Measurements from ENCODE around the gene CTIF. TPM values are rescaled to one million over a fixed set of nuclear protein-coding genes. Genes with fewer than 3 reads are reported as not detected.
A peak's percentile ranks its signal among the peaks of the same experiment; 100 is the strongest.

CTIF gene
- total RNA-seq, 1 experiment from 2014 or later, result 3.7 TPM

DNA sequence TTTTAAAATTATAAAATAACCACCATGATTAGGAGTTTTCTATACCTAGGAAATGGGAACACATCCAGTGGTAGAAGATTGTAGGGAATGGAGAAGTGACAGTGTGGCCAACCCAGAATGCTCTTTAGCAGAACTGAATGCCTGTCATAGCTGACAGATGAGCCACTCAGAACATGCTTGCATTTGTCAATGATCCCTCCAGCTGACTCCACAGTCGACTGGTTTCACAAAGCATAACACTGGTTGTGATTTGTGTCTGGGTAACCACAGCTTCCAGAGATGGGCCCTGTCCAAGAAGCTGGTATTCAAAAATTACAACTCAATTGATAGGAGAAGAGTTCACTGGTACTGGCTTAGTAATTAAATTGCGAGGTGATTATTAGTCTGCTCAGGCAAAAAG is 9.0 kb upstream of the CTIF start:
- in situ Hi-C loops (cut with HindIII; ENCODE audit: low pct_unique_long_range_greater_than_20kb, low sequenced_read_pairs), result no loop called here
- DNase-seq (ENCODE audit: low read depth, low spot score), result no peak

DNA sequence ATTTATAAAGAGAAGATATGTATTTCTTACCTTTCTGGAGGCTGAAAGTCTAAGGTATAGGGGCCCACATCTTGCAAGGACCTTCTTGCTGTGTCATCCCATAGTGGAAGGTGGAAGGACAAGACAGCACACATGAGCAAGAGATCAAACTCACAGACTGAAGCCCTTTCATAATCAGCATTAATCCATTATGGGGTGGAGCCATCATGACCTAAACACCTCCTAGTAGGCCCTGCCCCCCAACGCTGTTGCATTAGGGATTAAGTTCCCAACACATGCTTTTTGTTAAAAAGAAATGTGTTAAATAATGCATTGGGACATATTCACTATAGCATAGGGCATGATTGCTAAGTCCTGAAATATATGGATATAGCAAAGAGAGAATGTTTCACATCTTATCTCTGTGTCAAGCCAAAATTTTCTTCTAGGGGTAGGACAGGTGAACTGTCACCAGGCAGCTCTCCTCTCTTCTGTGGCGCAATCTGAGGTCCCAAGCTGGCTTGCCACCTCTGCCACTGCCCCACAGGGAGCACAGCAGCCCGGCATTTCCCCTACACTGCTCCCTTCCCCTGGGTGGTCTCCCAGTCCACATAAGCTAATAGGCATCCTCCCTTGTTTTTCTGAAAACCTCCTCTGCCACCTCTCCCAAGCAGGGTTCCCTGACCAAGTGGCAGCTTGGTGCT is 8.3 kb upstream of the CTIF start:
- in situ Hi-C loops (cut with HindIII; ENCODE audit: low pct_unique_long_range_greater_than_20kb, low sequenced_read_pairs), result no loop called here
- no peak for DNase-seq (ENCODE audit: low read depth, low spot score)

DNA sequence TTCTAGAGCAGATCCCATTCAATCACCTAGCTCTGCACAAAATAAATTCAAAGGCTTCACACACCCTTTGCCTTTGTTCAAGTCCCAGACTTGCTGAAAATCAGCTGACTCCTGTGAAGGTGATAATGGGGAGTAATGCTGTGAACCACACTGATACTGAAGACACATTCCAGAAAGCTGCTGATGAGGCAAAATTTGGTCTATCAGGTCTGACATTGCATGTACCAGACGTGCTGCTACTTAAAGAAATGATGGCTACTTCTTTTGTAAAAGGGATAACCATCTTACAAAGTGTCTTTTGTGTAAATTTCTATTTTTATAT is 7.8 kb upstream of the CTIF start:
- DNase-seq (ENCODE audit: low read depth, low spot score), result no peak
- in situ Hi-C loops (cut with HindIII; ENCODE audit: low pct_unique_long_range_greater_than_20kb, low sequenced_read_pairs), result no loop called here

DNA sequence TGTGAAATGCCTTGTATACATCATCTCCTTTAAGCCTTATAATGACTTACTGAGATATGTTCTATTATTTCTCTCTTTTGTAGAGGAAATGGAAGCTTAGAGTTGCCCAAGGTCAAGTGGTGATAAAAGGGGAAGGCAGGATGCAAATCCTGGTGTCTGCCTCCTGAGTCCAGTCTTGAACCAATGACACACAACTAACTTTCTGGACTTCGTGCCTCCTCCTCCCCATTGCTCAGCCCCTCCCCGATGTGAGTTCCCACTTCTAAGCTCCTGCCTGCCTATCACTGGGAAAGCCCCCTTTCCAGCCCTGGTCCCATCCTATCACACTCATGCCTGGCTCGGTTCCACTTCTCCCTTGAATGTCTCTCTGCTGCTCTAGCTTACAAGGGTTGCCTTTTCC is 6.9 kb upstream of the CTIF start:
- DNase-seq (ENCODE audit: low read depth, low spot score), result no peak
- in situ Hi-C loops (cut with HindIII; ENCODE audit: low pct_unique_long_range_greater_than_20kb, low sequenced_read_pairs), result no loop called here

DNA sequence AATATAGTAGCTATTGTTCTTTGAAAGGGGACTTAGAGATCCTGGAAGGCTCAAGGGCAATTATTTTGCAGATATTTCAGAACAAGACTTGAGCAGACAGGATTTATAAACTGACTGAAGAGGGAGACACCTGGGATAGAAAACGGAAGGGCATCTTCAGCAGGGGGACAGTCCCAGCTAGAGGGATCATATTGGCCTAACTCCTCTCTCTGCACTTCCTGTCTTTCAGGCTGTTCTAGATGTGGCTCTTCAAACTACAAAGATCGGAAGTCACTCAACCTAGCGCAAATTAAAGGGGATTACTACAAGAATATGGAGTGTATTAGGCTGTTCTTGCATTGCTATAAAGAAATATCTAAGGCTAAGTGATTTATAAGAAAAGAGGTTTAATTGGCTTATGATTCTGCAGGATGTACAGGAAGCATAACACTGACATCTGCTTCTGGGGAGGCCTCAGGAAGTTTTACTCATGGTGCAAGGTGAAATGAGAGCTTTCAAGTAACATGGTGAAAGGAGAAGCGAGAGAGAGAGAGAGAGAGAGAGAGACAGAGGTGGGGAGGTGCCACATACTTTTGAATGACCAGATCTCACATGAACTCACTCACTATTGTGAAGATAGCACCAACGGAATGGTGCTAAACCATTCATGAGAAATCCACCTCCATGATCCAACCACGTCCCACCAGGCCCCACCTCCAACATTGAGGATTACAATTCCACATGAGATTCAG is 5.3 kb upstream of the CTIF start:
- in situ Hi-C loops (cut with HindIII; ENCODE audit: low pct_unique_long_range_greater_than_20kb, low sequenced_read_pairs), result no loop called here
- DNase-seq (ENCODE audit: low read depth, low spot score), result no peak

DNA sequence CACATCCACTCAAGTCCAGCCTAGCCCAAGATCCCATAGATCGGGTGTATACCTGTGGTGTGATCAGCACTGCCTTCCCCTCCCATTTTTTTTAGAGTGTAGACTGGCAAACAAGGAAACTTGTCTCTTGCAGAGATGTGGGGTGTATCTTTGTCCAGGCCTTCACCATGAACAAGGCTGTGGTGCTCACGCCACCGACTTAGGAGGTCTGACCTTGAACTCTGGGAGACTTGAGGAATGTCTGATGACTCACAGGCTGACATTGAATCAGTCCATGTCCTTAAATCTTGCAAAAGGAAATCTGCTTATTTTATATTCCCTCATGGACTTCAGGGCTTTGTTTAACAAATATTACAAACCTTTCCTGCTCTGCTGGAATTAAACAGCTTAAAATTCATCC is 4.5 kb upstream of the CTIF start:
- in situ Hi-C loops (cut with HindIII; ENCODE audit: low pct_unique_long_range_greater_than_20kb, low sequenced_read_pairs), result no loop called here
- no peak for DNase-seq (ENCODE audit: low read depth, low spot score)

DNA sequence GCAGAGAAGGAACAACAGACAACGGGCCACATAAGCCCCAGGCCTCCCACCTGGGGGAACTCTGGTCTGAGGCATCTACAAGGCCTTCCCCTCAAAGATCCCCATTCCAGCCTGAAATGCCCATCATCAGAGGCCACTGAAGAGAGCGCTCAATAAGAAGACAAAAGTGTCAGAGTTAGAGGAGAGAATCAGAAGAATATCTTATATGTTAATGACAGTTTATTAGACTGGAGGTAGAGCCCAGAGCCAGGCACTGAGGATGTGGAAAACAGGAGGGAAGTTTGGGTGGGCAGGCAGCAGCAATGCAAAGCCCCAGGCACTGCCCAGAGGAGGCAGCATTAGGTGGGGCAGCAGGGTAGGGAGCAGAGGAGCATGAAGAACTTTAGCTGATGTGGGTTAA is 2.9 kb upstream of the CTIF start:
- no peak for DNase-seq (ENCODE audit: low read depth, low spot score)
- in situ Hi-C loops (cut with HindIII; ENCODE audit: low pct_unique_long_range_greater_than_20kb, low sequenced_read_pairs), result no loop called here

DNA sequence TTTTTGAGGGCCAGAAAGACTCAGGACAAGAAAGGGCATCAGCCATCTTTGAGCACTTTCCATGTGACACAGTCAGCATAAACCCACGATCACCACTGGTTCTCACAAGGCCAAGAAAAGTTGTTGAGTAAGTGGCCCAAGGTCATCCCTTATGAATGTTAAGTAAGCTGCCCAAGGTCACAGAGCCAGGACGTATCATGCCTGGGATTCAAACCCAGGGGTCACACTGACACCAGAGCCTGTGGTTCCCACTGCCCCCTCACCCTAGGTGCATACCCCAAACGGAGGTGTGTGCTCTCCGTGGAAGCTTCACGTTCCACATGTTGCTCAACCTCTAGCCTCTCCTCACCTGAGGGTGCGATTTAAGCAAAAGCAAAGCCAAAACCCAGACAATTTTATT is 2.3 kb upstream of the CTIF start:
- no peak for DNase-seq (ENCODE audit: low read depth, low spot score)
- in situ Hi-C loops (cut with HindIII; ENCODE audit: low pct_unique_long_range_greater_than_20kb, low sequenced_read_pairs), result no loop called here

DNA sequence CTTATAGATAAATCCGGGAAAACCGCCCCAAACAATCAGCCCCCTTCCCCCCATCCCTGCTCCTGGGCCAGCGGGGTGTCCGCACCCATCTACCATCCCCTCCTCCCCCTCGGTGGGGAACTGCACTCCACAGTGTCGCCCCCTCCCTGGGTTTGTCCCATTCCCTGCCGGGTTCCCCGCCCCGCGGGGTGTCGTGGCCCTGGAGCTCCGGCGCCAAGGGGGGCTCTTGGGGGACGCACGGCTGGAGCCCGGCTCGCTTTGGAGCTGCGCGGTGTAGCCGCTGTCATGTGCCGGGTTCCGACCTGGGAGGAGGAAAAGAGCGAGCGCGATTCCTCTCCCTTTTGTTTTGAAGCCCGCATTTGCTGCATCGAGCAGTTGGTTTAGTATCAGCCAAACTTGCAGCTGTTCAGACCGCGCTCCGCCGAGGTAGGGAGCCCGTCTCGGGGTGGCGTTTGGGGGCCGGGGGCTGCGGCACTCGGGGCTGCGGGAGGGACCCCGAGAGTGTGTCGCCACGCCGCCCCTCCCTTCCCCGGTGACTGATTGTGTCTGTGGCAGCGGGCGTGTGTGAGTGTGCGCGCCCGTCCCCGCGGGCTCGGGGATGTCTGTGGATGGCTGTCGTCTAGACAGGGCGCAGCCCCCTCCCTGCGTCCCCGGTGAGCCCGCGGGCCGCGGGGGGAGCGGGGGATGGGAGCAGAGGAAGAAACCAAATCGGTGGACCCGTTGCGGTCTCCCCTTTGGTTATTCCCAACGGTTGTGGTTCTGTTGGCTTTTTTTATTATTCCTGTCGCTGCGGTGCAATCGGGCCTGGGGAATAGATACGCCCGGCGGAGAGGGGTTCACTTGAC is 797 bp downstream of the CTIF start:
- in situ Hi-C loops (cut with HindIII; ENCODE audit: low pct_unique_long_range_greater_than_20kb, low sequenced_read_pairs), result no loop called here
- DNase-seq (ENCODE audit: low read depth, low spot score), result peak; percentile 6

DNA sequence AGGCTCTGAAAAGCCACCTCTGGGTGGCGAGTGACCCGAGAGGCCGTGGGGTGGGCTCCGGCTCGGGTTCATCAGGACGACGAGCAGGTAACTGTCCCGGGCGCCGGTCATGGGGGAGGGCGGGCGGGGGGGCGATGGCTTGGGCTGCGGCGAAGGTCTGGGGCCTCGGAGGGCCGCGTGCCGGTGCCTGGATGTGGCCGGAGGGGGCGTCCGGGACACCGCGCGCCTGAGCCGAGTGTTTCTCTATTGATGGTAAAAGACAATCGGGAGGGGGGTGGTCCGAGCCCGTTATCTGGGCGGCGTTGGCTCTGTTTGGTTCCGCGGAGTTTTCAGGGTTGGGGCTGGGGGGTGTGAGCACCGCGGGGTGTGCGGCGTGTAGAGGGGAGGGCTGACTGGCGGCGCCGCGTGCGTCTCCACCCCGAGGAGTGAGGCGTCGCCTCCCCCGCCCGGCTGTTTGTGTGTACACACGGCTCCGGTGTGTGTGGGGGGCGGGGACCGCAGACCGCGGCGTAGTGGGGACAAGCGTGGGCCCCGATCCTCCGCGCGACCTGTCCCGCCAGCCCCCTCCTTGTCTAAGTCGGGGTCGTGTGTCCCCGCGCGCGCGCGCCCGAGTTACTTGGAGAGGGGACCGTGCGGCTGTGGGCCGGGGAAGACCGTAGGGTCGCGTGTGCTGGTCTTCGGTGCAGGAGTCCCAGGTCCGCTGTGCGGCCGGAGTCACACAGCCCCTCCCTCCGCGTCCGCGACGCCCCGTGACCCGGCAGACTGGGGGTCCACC is 1.6 kb downstream of the CTIF start:
- peak; percentile 22 for DNase-seq (ENCODE audit: low read depth, low spot score)
- in situ Hi-C loops (cut with HindIII; ENCODE audit: low pct_unique_long_range_greater_than_20kb, low sequenced_read_pairs), result no loop called here

DNA sequence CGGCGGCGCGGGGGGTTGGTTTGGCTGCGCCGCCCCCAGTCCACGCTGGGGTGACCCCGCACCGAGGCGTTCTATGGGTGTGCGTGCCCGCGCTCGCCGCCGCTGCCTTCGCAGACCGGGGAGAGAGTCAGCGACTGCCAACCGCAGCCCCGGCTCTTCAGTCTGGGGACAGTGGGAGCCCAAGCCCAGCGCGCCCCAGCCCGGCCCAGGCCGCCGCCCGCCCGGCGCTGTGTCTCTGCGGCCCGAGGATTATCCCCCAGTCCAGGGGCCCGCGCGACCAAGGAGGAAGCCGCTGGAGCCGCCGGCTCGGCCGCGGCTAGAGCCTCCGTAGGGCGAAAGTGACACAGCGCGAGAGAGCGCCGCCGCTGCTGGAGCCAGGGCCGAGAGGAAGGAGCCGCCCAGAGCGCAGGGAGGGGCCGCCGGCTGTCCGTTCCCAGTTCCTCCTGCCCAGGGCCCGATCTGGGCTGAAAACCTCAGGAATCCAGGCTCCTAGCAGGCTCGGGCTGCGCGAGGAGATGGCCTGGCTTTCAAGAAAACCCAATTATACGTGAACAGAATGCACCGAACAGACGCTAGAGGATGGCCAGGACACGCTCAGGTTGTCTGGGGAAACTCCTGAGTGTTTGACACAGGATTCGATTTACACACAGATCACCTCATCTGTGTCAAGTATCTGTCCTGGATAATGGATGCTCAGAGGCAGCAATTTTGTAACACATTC is 2.4 kb downstream of the CTIF start:
- in situ Hi-C loops (cut with HindIII; ENCODE audit: low pct_unique_long_range_greater_than_20kb, low sequenced_read_pairs), result no loop called here
- DNase-seq (ENCODE audit: low read depth, low spot score), result peak; percentile 41

DNA sequence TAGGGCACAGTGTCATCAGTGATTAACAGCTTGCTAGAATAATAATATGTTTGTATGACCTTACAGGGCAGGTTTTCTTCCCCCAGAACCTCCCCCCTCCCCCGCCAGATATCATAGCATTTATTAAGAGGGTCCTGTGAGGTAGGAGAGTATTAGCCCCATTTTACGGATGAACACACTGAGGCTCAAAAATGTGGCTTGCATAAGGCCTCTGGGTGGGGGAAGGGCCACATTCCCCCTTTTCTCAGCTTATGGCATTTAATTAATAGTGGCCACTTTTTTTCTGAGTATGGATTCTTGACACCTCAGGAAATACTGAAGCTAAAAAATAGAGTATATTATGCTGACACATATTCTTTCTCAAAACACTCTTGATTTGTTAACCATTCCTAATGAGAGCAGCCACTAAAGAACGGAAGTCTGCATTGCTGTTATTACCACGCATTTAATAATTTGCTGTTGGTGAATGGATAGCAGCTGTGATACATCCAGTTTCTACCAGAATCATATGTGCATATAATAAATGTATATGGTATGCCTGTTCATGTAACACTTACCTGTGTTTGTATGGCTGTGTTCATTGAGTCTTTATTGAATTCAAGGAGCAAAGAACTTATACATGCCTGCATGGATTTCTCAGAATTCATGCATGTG is 3.0 kb downstream of the CTIF start:
- no peak for DNase-seq (ENCODE audit: low read depth, low spot score)
- in situ Hi-C loops (cut with HindIII; ENCODE audit: low pct_unique_long_range_greater_than_20kb, low sequenced_read_pairs), result no loop called here

DNA sequence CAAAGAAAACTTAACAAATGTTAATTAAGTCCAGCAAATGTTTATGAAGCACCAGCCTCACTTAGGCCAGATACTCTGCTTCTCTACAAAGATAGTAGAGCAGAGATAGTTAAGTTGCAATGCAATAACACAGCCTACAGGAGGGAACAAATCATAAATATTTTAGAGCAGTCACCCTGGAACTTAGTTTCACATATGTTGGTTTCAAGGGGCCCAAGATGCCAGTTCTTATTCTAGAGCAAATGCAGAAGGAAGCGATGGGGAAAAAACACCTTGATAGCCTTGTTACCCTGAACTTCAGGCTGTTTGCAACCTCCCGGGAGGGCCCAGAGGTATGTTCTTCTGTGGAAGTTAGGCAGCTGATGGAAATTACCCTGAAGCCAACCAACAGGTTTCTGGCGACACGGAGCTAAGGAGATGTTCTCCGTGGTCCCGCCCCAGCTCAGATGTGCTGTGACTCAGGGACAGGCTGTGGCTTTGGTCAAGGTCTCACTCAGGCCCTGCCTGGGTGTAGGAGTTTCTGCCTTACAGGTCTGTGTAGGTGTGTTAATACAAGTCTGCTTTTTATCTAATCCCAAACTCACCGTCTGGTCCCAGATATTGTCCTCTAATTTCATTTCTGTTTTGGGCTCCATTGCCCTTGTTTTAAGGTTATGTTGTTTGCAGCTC is 3.8 kb downstream of the CTIF start:
- DNase-seq (ENCODE audit: low read depth, low spot score), result no peak
- in situ Hi-C loops (cut with HindIII; ENCODE audit: low pct_unique_long_range_greater_than_20kb, low sequenced_read_pairs), result no loop called here

DNA sequence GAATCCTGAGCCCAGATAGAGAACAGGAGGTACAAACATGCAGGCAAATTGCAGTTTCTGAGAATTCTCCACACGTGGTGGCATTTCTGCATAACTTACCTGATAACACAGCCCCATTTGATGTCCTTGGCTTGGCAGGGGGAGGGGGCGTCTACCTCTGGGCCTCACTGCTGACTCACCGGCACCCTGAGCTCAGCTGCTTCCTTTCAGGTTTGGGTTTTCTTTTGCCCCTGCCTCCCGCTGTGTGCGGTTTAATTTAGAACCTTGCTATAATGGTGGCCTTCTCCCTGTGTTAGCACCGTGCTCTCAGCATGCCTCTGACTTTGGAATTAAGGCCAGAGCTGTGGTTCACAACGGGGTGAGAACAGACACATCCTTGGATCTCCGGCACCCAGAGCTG is 4.4 kb downstream of the CTIF start:
- in situ Hi-C loops (cut with HindIII; ENCODE audit: low pct_unique_long_range_greater_than_20kb, low sequenced_read_pairs), result no loop called here
- no peak for DNase-seq (ENCODE audit: low read depth, low spot score)

DNA sequence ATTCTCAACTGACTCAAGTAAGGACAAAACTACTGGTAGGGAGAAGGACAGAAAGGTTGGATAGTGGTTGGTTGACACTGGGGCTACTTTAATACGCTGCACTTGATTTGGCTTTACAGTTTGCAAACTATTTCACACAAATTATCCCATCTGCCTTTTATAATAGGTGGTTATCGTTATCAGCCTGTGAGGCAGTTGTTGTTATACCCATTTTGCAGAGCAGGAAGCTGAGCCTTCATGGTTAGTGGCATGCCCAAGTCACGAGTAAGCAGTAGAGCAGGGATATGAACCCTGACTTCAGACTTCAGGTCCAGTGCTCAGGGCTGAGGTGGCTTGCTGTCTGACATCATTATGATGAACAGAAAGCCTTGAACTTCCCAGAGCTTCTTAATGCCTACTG is 5.3 kb downstream of the CTIF start:
- DNase-seq (ENCODE audit: low read depth, low spot score), result no peak
- in situ Hi-C loops (cut with HindIII; ENCODE audit: low pct_unique_long_range_greater_than_20kb, low sequenced_read_pairs), result no loop called here

DNA sequence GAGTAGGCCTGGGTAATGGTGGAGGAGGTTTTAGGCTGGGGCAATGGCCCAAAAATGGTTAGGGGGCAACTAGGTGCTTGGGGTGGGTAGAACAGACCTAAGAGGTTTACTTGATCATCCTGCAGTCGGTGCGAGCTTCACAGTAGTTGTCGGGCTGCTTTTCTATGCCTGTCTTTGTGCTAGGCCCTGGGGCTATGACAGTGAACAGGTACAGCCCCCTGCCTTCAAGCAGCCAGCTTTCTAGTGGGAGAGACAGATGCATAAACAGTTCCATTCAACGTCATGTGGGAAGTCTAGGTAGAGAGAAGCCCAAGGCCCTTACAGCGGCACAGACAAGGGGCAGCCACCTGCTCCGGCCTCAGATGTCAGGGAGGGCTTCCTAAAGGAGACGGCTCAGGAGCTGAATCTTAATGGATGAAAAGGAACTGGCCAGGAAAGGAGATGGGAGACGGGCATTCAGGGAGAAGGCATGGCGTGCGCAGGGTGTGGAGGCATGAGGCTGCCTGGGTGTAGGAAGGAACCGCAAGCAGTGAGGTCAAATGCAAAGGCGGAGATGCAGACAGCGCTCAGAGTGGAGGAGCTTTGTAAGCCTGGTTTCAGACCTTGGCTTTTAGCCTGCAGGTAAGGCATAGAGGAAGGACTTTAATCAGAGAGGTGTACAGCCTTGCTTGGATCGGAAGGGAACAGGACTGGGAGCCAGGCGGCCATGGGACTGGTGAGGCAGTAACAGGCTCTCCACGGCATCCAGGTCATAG is 6.0 kb downstream of the CTIF start:
- in situ Hi-C loops (cut with HindIII; ENCODE audit: low pct_unique_long_range_greater_than_20kb, low sequenced_read_pairs), result no loop called here
- no peak for DNase-seq (ENCODE audit: low read depth, low spot score)
